Erythroblast (primary cell): ENCODE results near the gene CNTROB.

Experiments
- GATA1 ChIP-seq: IDR thresholded peaks from 2 replicates; pipeline ENCODE4 v1.6.1; 2011; ENCODE audit warnings: low read depth, mild to moderate bottlenecking, control low read depth, low read length, moderate library complexity
- POLR2A ChIP-seq: IDR thresholded peaks from 2 replicates; pipeline ENCODE4 v1.6.1; 2011; ENCODE audit warnings: mild to moderate bottlenecking, low read length

GRCh38 chr17:7897090-7897489, 34.9 kb upstream of the CNTROB start:
- no peak for TF ChIP-seq POLR2A
- no peak for TF ChIP-seq GATA1
